Mesendoderm (in vitro differentiated cells): ENCODE measurements around the gene LONP2.

Source experiments
- DNase-seq: peaks from one replicate; pipeline ENCODE4 v3.0.0; 2013
- H2AK5ac ChIP-seq: 2 replicates; pipeline ENCODE4 v1.6.1; 2013; ENCODE audit warnings: low read length, inconsistent platforms
- H2BK120ac ChIP-seq: 2 replicates; pipeline ENCODE4 v1.6.1; 2013; ENCODE audit warnings: low read depth, mild to moderate bottlenecking, low read length, moderate library complexity, mixed read lengths
- H2BK15ac ChIP-seq: replicated peaks from 2 replicates; pipeline ENCODE4 v1.6.1; 2013; ENCODE audit warnings: low read depth, mild to moderate bottlenecking, moderate library complexity
- H2BK5ac ChIP-seq: 2 replicates; pipeline ENCODE4 v1.6.1; 2013; ENCODE audit warnings: low read length, inconsistent platforms
- H3K18ac ChIP-seq: 2 replicates; pipeline ENCODE4 v1.6.1; 2013; ENCODE audit warnings: mild to moderate bottlenecking, low read length, mixed read lengths
- H3K23ac ChIP-seq: one replicate; pipeline ENCODE4 v1.6.1; 2013; ENCODE audit warnings: low read length
- H3K27ac ChIP-seq: 2 replicates; pipeline ENCODE4 v1.5.1; 2013; ENCODE audit warnings: low read depth, mild to moderate bottlenecking, inconsistent platforms, low read length, moderate library complexity
- H3K27me3 ChIP-seq: 2 replicates; pipeline ENCODE4 v1.6.1; 2013; ENCODE audit warnings: low read length, control low read depth, mild to moderate bottlenecking, inconsistent platforms; ENCODE audit not compliant: insufficient read depth, poor library complexity
- H3K36me3 ChIP-seq: 2 replicates; pipeline ENCODE4 v1.6.1; 2013; ENCODE audit warnings: low read length, inconsistent platforms; ENCODE audit not compliant: control insufficient read depth, insufficient read depth
- H3K4ac ChIP-seq: one replicate; pipeline ENCODE4 v1.6.1; 2013; ENCODE audit warnings: low read depth, mild to moderate bottlenecking, low read length, moderate library complexity
- H3K4me1 ChIP-seq: 2 replicates; pipeline ENCODE4 v1.6.1; 2013; ENCODE audit warnings: low read depth, low read length, inconsistent platforms; ENCODE audit not compliant: control insufficient read depth
- H3K4me2 ChIP-seq: 2 replicates; pipeline ENCODE4 v1.6.1; 2013; ENCODE audit warnings: low read length
- H3K4me3 ChIP-seq: 2 replicates; pipeline ENCODE4 v1.5.1; 2013; ENCODE audit warnings: mild to moderate bottlenecking, low read length
- H3K56ac ChIP-seq: one replicate; pipeline ENCODE4 v1.6.1; 2013; ENCODE audit warnings: low read length
- H3K79me1 ChIP-seq: 2 replicates; pipeline ENCODE4 v1.6.1; 2013; ENCODE audit warnings: low read length, inconsistent platforms
- H3K79me2 ChIP-seq: 2 replicates; pipeline ENCODE4 v1.6.1; 2013; ENCODE audit warnings: mild to moderate bottlenecking, low read length; ENCODE audit not compliant: control insufficient read depth, insufficient read depth
- H3K9ac ChIP-seq: 2 replicates; pipeline ENCODE4 v1.6.1; 2013; ENCODE audit warnings: low read length, inconsistent platforms
- H4K5ac ChIP-seq: one replicate; pipeline ENCODE4 v1.6.1; 2013; ENCODE audit warnings: low read length
- H4K8ac ChIP-seq: one replicate; pipeline ENCODE4 v1.6.1; 2013; ENCODE audit warnings: low read depth, mild to moderate bottlenecking, control low read depth, low read length, moderate library complexity
- WGBS: extraction: QIAGEN DNeasy Blood & Tissue Kit; methylation state at CpG from one replicate; pipeline ENCODE4 v1.1.7; 2013; ENCODE audit warnings: low lambda C conversion rate, missing lambda C conversion rate; ENCODE audit not compliant: insufficient coverage; ENCODE audit errors: extremely low coverage; 5-methylcytosine and 5-hydroxymethylcytosine counted together

Gene LONP2

GRCh38 chr16:48330841-48331192 lies 86.7 kb downstream of the LONP2 start:
- no peak overlapping the region for H3K56ac ChIP-seq
- no peak overlapping the region for H3K23ac ChIP-seq
- H2BK120ac ChIP-seq: no peak overlapping the region
- H3K79me1 ChIP-seq: no peaks in the 10 kb centered on the region
- H3K4ac ChIP-seq: no peak overlapping the region
- no peaks in the 10 kb centered on the region for H3K27me3 ChIP-seq
- H3K18ac ChIP-seq: no peak overlapping the region
- no peak overlapping the region for H2BK5ac ChIP-seq
- H3K79me2 ChIP-seq: no peaks in the 10 kb centered on the region
- no peak overlapping the region for H4K8ac ChIP-seq
- H3K4me3 ChIP-seq: no peak overlapping the region
- no peak overlapping the region for H3K9ac ChIP-seq
- WGBS: no CpG with 5 or more reads among the region's 3 CpGs
- H2AK5ac ChIP-seq: no peak overlapping the region
- DNase-seq: no peak
- peaks cover 2% of the 10 kb centered on the region for H3K36me3 ChIP-seq
- no peak overlapping the region for H3K27ac ChIP-seq
- H3K4me2 ChIP-seq: no peak overlapping the region
- H2BK15ac ChIP-seq: no peak overlapping the region
- no peaks in the 10 kb centered on the region for H3K4me1 ChIP-seq
- H4K5ac ChIP-seq: no peak overlapping the region

- H3K79me1 ChIP-seq: no peaks in the 10 kb centered on the region
- H4K8ac ChIP-seq: no peak overlapping the region
- no peak overlapping the region for H3K9ac ChIP-seq
- DNase-seq: no peak
- no peak overlapping the region for H3K4ac ChIP-seq
- H3K4me2 ChIP-seq: no peak overlapping the region
- no peak overlapping the region for H3K56ac ChIP-seq
- H3K27me3 ChIP-seq: no peaks in the 10 kb centered on the region
- no peak overlapping the region for H2AK5ac ChIP-seq
- H3K18ac ChIP-seq: no peak overlapping the region
- no peak overlapping the region for H2BK15ac ChIP-seq
- H3K23ac ChIP-seq: no peak overlapping the region
- H3K27ac ChIP-seq: no peak overlapping the region
- H3K4me1 ChIP-seq: no peaks in the 10 kb centered on the region
- H3K79me2 ChIP-seq: no peaks in the 10 kb centered on the region
- H3K4me3 ChIP-seq: no peak overlapping the region
- no peak overlapping the region for H2BK5ac ChIP-seq
- H4K5ac ChIP-seq: no peak overlapping the region
- no peak overlapping the region for H2BK120ac ChIP-seq
- no CpG with 5 or more reads among the region's 5 CpGs for WGBS
- H3K36me3 ChIP-seq: peaks cover 2% of the 10 kb centered on the region
Measured at GRCh38 chr16:48332978-48333377, 88.9 kb downstream of the LONP2 start.

GRCh38 chr16:48334325-48334724 lies 90.2 kb downstream of the LONP2 start:
- no CpG with 5 or more reads among the region's 9 CpGs for WGBS

GRCh38 chr16:48335961-48336360 lies 91.9 kb downstream of the LONP2 start:
- H3K4ac ChIP-seq: no peak overlapping the region
- no peak overlapping the region for H2BK120ac ChIP-seq
- H2BK5ac ChIP-seq: no peak overlapping the region
- H2BK15ac ChIP-seq: no peak overlapping the region
- no peak overlapping the region for H3K23ac ChIP-seq
- H3K4me1 ChIP-seq: no peaks in the 10 kb centered on the region
- WGBS: no CpG with 5 or more reads among the region's 3 CpGs
- no peaks in the 10 kb centered on the region for H3K27me3 ChIP-seq
- H3K9ac ChIP-seq: no peak overlapping the region
- no peak overlapping the region for H3K4me2 ChIP-seq
- H3K27ac ChIP-seq: peak overlapping the region; percentile 36
- no peak overlapping the region for H3K18ac ChIP-seq
- no peaks in the 10 kb centered on the region for H3K79me1 ChIP-seq
- peak; percentile 57 for DNase-seq
- no peak overlapping the region for H4K8ac ChIP-seq
- no peak overlapping the region for H3K56ac ChIP-seq
- H3K79me2 ChIP-seq: no peaks in the 10 kb centered on the region
- H2AK5ac ChIP-seq: no peak overlapping the region
- H3K36me3 ChIP-seq: peaks cover 2% of the 10 kb centered on the region
- no peak overlapping the region for H4K5ac ChIP-seq
- H3K4me3 ChIP-seq: no peak overlapping the region

More at GRCh38 chr16:48334325-48334724, 90.2 kb downstream of the LONP2 start:
- no peak overlapping the region for H2BK15ac ChIP-seq
- H3K4me2 ChIP-seq: no peak overlapping the region
- no peaks in the 10 kb centered on the region for H3K79me1 ChIP-seq
- no peak overlapping the region for H2BK5ac ChIP-seq
- H4K5ac ChIP-seq: no peak overlapping the region
- no peak for DNase-seq
- H3K18ac ChIP-seq: no peak overlapping the region
- H3K79me2 ChIP-seq: no peaks in the 10 kb centered on the region
- no peak overlapping the region for H3K4me3 ChIP-seq
- H3K27me3 ChIP-seq: no peaks in the 10 kb centered on the region
- no peak overlapping the region for H3K9ac ChIP-seq
- H2BK120ac ChIP-seq: no peak overlapping the region
- peaks cover 2% of the 10 kb centered on the region for H3K36me3 ChIP-seq
- no peak overlapping the region for H3K23ac ChIP-seq
- no peak overlapping the region for H3K56ac ChIP-seq
- no peaks in the 10 kb centered on the region for H3K4me1 ChIP-seq
- H3K4ac ChIP-seq: no peak overlapping the region
- no peak overlapping the region for H2AK5ac ChIP-seq
- H3K27ac ChIP-seq: no peak overlapping the region
- no peak overlapping the region for H4K8ac ChIP-seq

GRCh38 chr16:48340054-48340453 lies 96.0 kb downstream of the LONP2 start:
- no peaks in the 10 kb centered on the region for H3K79me1 ChIP-seq
- no peaks in the 10 kb centered on the region for H3K4me1 ChIP-seq
- H3K27me3 ChIP-seq: no peaks in the 10 kb centered on the region
- no peak overlapping the region for H3K4me3 ChIP-seq
- no peak overlapping the region for H2BK5ac ChIP-seq
- no peak overlapping the region for H3K18ac ChIP-seq
- no peak overlapping the region for H2BK15ac ChIP-seq
- no peak overlapping the region for H3K27ac ChIP-seq
- no peak overlapping the region for H3K4ac ChIP-seq
- no peak overlapping the region for H3K4me2 ChIP-seq
- no peak overlapping the region for H2AK5ac ChIP-seq
- no peak overlapping the region for H3K9ac ChIP-seq
- no peak overlapping the region for H4K5ac ChIP-seq
- no CpG with 5 or more reads among the region's 1 CpG for WGBS
- H3K79me2 ChIP-seq: no peaks in the 10 kb centered on the region
- H3K36me3 ChIP-seq: no peaks in the 10 kb centered on the region
- DNase-seq: no peak
- H3K56ac ChIP-seq: no peak overlapping the region
- no peak overlapping the region for H2BK120ac ChIP-seq
- H4K8ac ChIP-seq: no peak overlapping the region
- no peak overlapping the region for H3K23ac ChIP-seq

GRCh38 chr16:48342591-48342990 lies 98.5 kb downstream of the LONP2 start:
- H4K8ac ChIP-seq: no peak overlapping the region
- no peaks in the 10 kb centered on the region for H3K79me2 ChIP-seq
- no peaks in the 10 kb centered on the region for H3K36me3 ChIP-seq
- no peak overlapping the region for H3K4me2 ChIP-seq
- no peak overlapping the region for H3K9ac ChIP-seq
- H3K79me1 ChIP-seq: no peaks in the 10 kb centered on the region
- no peaks in the 10 kb centered on the region for H3K27me3 ChIP-seq
- no peak overlapping the region for H3K56ac ChIP-seq
- no peak overlapping the region for H2BK15ac ChIP-seq
- H3K18ac ChIP-seq: no peak overlapping the region
- no peak overlapping the region for H3K23ac ChIP-seq
- no peak overlapping the region for H3K4me3 ChIP-seq
- DNase-seq: no peak
- WGBS: no CpG with 5 or more reads among the region's 2 CpGs
- no peak overlapping the region for H2BK5ac ChIP-seq
- H2AK5ac ChIP-seq: no peak overlapping the region
- H3K4ac ChIP-seq: no peak overlapping the region
- no peak overlapping the region for H4K5ac ChIP-seq
- H2BK120ac ChIP-seq: no peak overlapping the region
- H3K27ac ChIP-seq: no peak overlapping the region
- H3K4me1 ChIP-seq: no peaks in the 10 kb centered on the region
